HG02938 (cell line): Measurements from ENCODE around the gene ORC4.
A peak's percentile ranks its signal among the peaks of the same experiment; 100 is the strongest.

Source experiments
- ATAC-seq: cut with Tn5 transposase; IDR thresholded peaks from one replicate; pipeline ENCODE4 v1.9.1; 2021; ENCODE audit warnings: mild to moderate bottlenecking, moderate library complexity; ENCODE audit not compliant: unreplicated experiment

The ORC4 gene

GRCh38 chr2:147937744-147938349 lies 82.7 kb downstream of the ORC4 start:
- ATAC-seq = no peak

- ATAC-seq = no peak
These were observed 85.5 kb downstream of the ORC4 start for GRCh38 chr2:147934881-147935620.

GRCh38 chr2:147933931-147934330 lies 86.6 kb downstream of the ORC4 start:
- ATAC-seq = no peak

- ATAC-seq = no peak
These were observed 93.4 kb downstream of the ORC4 start for GRCh38 chr2:147927053-147927588.

GRCh38 chr2:147925886-147926285 lies 94.7 kb downstream of the ORC4 start:
- no peak for ATAC-seq

GRCh38 chr2:147924647-147925046 lies 95.9 kb downstream of the ORC4 start:
- no peak for ATAC-seq

- no peak for ATAC-seq
These were observed 96.7 kb downstream of the ORC4 start for GRCh38 chr2:147923846-147924245.

GRCh38 chr2:147917161-147917560 lies 103.4 kb downstream of the ORC4 start:
- no peak for ATAC-seq

GRCh38 chr2:147916723-147917122 lies 103.8 kb downstream of the ORC4 start:
- ATAC-seq = no peak

- ATAC-seq = no peak
These were observed 104.5 kb downstream of the ORC4 start for GRCh38 chr2:147916067-147916466.

GRCh38 chr2:147913701-147914480 lies 106.6 kb downstream of the ORC4 start:
- no peak for ATAC-seq

- peak; percentile 59 for ATAC-seq
These were observed 109.5 kb downstream of the ORC4 start for GRCh38 chr2:147910990-147911473.

GRCh38 chr2:147909178-147909577 lies 111.4 kb downstream of the ORC4 start:
- ATAC-seq = no peak

GRCh38 chr2:147904051-147904450 lies 116.5 kb downstream of the ORC4 start:
- no peak for ATAC-seq

- ATAC-seq = peak; percentile 66
These were observed 131.9 kb downstream of the ORC4 start for GRCh38 chr2:147888680-147889079.

GRCh38 chr2:147886136-147886535 lies 134.4 kb downstream of the ORC4 start:
- ATAC-seq = no peak

- no peak for ATAC-seq
These were observed 135.7 kb downstream of the ORC4 start for GRCh38 chr2:147884830-147885229.

- ATAC-seq = no peak
These were observed 137.9 kb downstream of the ORC4 start for GRCh38 chr2:147882631-147883030.
